Jurkat, Clone E6-1 (cell line): Measurements from ENCODE around the gene SLC22A1.

Source experiments
- DNase-seq: peaks from one replicate; pipeline ENCODE4 v3.0.0-alpha.2; 2011; ENCODE audit warnings: low read depth, low spot score
- H3K4me3 ChIP-seq: 2 replicates; pipeline ENCODE4 v1.5.1; 2011; ENCODE audit warnings: mild to moderate bottlenecking, low read length, control low read depth, moderate library complexity

Gene SLC22A1

GRCh38 chr6:160198606-160199211 lies 77.1 kb downstream of the SLC22A1 start:
- no peak overlapping the region for H3K4me3 ChIP-seq
- DNase-seq, result no peak

DNA sequence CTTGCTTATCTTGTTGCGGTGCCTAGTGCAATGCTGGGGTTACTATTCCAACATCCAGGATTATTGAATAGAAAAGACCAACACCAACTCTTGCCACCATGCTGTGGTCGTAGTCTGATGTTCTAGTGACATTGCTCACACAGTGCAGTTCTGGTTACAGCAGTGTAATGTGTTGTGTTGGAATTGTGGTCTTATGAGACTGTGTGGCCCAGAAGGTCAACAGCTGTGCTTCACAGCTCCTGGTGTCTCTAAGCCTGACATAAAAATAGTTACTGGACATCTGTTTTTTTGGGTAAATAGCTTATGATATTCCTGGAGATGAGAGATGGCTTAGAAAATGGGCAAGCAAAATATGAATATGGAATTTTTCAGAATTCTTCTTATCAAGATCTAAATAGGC lies 79.4 kb downstream of the SLC22A1 start:
- H3K4me3 ChIP-seq, result no peak overlapping the region
- DNase-seq, result no peak

DNA sequence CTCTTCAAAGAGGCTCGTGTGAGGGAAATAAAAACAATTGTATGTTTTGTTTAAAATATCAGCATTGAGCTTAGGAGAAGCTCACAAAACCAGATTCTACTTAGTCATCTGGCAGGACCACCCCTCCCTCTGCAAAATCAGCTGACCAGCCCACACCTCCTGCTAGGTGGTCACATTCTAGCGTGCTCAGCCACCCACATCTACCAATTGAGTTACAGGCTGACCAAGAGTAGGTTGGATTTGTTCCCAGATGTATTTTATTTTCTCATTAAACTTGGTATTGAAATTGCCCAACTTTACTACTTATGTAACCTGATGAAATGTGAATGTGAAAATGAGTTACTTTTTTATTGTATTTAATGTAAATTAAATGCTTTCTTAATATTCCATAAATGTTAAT lies 80.8 kb downstream of the SLC22A1 start:
- no peak overlapping the region for H3K4me3 ChIP-seq
- DNase-seq, result no peak

DNA sequence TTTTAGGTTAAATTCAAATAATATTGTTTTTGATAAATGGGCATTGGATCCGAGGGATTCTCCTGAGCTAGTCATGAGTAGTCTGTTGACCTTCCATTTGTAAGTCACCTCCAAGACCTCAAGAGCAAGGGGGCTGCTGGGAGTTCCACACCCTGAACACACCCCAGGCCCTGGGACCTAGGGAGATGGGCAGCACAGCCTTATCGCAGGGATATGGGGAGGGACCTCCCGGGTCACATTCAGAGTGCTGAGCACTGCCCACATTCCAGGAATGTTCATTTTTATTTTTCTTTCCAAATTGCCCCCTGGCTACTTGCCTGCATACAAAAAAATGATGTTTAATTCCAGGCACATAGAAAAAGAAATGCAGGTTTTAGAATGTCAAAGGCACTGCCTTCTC lies 81.5 kb downstream of the SLC22A1 start:
- DNase-seq, result no peak

DNA sequence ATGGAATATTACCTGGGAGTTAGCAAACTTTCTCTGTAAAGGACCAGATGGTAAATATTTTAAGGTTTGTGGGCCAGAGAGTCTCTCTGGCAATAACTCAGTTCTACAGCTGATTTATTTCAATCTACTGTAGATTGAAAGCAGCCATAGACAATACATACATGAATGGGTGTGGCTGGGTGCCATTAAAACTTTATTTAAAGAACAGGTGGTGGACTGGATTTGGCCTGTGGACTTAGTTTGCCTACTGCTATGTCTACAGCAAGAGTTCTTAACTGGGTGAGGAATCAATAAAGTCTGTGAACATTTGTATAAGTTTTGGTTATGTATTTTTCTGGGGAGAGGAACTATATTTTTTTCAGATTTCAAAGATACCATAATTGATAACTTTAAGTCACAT lies 81.9 kb downstream of the SLC22A1 start:
- H3K4me3 ChIP-seq, result no peak overlapping the region
- DNase-seq, result no peak

More for the DNA sequence above, 81.5 kb downstream of the SLC22A1 start:
- H3K4me3 ChIP-seq, result no peak overlapping the region

GRCh38 chr6:160203953-160204352 lies 82.3 kb downstream of the SLC22A1 start:
- H3K4me3 ChIP-seq, result no peak overlapping the region

GRCh38 chr6:160204710-160205109 lies 83.1 kb downstream of the SLC22A1 start:
- H3K4me3 ChIP-seq, result no peak overlapping the region
- DNase-seq, result no peak

More at GRCh38 chr6:160203953-160204352, 82.3 kb downstream of the SLC22A1 start:
- no peak for DNase-seq

DNA sequence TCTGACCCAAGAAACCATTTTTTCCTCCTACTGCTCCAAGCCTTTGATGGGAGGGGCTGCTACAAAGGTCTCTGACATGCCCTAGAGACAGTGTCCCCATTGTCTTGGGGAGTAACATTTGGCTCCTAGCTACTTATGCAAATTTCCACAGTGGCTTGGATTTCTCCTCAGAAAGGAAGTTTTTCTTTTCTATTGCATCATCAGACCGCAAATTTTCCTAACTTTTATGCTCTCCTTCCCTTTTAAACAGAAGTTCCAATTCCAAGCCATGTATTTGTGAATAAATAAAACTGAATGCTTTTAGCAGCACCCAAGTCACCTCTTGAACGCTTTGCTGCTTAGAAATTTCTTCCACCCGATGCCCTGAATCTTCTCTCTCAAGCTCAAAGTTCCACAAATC lies 86.0 kb downstream of the SLC22A1 start:
- no peak for DNase-seq
- no peak overlapping the region for H3K4me3 ChIP-seq
